Peyer's patch (tissue), 4 donors: ENCODE results near the gene INPP5F.

Source experiments
- CTCF ChIP-seq, 6 experiments: fragments of 450-650 bp in 4 of 6; fragments of 200-600 bp in 2 of 6; sonication (generic) in 1 of 6; IDR thresholded peaks; one replicate each; pipeline ENCODE4 v1.5.1; 2017 to 2019; ENCODE audit warnings: antibody characterized with exemption in 6 of 6, mild to moderate bottlenecking in 3 of 6, moderate library complexity in 1 of 6
- POLR2A ChIP-seq, 2 donors: fragments of 450-650 bp; IDR thresholded peaks; one replicate each; pipeline ENCODE4 v1.5.1; 2017; ENCODE audit warnings: antibody characterized with exemption in 2 of 2, mild to moderate bottlenecking in 2 of 2, moderate library complexity in 2 of 2

- TF ChIP-seq POLR2A (IDR thresholded peaks at IDR 0.05) (no peak), CTCF (IDR thresholded peaks at IDR 0.05) (no peak)
Observed at GRCh38 chr10:119754085-119754484, 28.2 kb downstream of the INPP5F start.
